Mesothelial cell of epicardium (in vitro differentiated cells): ENCODE results near the gene SCUBE1. TPM values are rescaled to one million over a fixed set of nuclear protein-coding genes. Genes with fewer than 3 reads are reported as not detected.

Source experiments
- DNase-seq, 2 experiments: peaks; one replicate each; pipeline ENCODE4 v3.0.0; 2021; ENCODE audit warnings: low spot score in 2 of 2; ENCODE audit not compliant: unreplicated experiment in 2 of 2
- H3K27ac Mint-ChIP-seq: 2 replicates; pipeline ENCODE4 v1.8.0; 2021; ENCODE audit warnings: mixed read lengths
- H3K27me3 Mint-ChIP-seq: 2 replicates; pipeline ENCODE4 v1.8.0; 2021; ENCODE audit warnings: low read depth, mixed read lengths
- H3K36me3 Mint-ChIP-seq: 2 replicates; pipeline ENCODE4 v1.8.0; 2021; ENCODE audit warnings: mixed read lengths
- H3K4me1 Mint-ChIP-seq: 2 replicates; pipeline ENCODE4 v1.8.0; 2021; ENCODE audit warnings: mixed read lengths
- H3K4me3 Mint-ChIP-seq: 2 replicates; pipeline ENCODE4 v1.8.0; 2021; ENCODE audit warnings: mild to moderate bottlenecking, moderate library complexity, mixed read lengths
- H3K9me3 Mint-ChIP-seq: 2 replicates; pipeline ENCODE4 v1.8.0; 2021; ENCODE audit warnings: mixed read lengths
- total RNA-seq: library from RNA; stranded (reverse); gene quantifications from 3 replicates; pipeline ENCODE4 v1.2.1, GENCODE V29; 2021
- TF ChIP-seq, protein P1 (sequence below): fragments of 200-600 bp; sonication (generic); IDR thresholded peaks from one replicate; pipeline ENCODE4 v1.5.0; 2021; ENCODE audit warnings: antibody characterized with exemption; ENCODE audit not compliant: unreplicated experiment

SCUBE1 gene
- total RNA-seq, 1 donor from 2014 or later: 19.3 TPM

DNA sequence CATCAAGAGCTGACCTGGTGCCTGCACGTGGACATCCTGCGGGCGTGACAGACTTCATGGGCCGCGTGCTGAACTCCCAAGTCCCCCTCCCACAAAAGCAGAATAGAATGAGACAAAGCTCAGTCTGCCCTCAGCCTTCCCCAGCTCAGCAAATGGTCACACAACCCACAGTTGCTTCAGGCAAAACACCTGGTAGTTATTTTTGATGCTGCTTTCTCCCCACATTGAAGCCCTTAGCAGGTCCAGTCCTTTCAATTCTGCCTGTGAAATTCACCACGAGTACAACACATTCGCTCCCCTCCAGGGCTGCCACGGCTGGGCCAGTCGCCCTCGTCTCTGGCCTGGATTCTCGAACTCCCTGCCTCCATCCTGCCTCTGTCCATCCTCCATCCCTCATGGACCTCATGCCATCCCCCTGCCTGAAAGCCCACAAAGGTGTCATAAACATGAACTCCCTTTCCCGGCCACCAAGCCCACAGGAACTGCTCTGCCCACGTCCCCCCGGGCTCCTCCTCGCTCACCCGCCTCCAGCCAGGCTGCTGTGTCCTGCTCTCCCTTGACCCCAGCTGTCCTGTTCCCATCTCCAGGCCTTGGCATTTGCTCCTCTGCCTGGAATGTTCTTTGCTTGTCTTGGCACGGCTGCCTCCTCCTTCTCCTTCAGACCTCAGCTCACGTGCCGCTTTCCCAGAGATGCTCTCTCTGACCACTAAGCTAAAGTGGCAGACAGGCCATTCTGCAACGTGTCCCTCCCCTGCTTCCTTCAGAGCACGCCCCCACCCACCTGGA lies 42.1 kb downstream of the SCUBE1 start:
- Mint-ChIP-seq H3K4me1 (peaks cover 30% of the 10 kb centered on the region), H3K36me3 (no peaks in the 10 kb centered on the region), H3K27ac (no peak overlapping the region), H3K9me3 (no peaks in the 10 kb centered on the region), H3K4me3 (no peak overlapping the region), H3K27me3 (no peaks in the 10 kb centered on the region)
- no peak for DNase-seq
- TF ChIP-seq, protein P1, sequence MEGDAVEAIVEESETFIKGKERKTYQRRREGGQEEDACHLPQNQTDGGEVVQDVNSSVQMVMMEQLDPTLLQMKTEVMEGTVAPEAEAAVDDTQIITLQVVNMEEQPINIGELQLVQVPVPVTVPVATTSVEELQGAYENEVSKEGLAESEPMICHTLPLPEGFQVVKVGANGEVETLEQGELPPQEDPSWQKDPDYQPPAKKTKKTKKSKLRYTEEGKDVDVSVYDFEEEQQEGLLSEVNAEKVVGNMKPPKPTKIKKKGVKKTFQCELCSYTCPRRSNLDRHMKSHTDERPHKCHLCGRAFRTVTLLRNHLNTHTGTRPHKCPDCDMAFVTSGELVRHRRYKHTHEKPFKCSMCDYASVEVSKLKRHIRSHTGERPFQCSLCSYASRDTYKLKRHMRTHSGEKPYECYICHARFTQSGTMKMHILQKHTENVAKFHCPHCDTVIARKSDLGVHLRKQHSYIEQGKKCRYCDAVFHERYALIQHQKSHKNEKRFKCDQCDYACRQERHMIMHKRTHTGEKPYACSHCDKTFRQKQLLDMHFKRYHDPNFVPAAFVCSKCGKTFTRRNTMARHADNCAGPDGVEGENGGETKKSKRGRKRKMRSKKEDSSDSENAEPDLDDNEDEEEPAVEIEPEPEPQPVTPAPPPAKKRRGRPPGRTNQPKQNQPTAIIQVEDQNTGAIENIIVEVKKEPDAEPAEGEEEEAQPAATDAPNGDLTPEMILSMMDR: no peak

DNA sequence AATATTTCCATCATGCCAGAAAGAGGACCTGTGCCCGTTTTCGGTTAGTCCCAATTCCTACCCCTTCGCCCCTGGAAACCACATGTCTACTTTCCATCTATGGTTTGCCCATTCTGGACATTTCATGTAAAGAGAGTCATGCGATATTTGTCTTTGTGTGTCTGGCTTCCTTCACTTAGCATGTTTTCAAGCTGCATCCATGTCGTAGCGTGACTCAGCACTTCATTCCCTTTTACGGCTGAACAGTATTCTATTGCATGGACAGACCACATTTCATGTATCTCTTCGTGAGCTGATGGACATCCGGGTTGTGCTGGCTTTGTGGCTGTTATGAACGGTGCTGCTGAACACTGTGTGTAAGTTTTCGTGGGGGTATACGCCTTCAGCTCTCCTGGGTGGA lies 43.4 kb downstream of the SCUBE1 start:
- H3K9me3 Mint-ChIP-seq: no peaks in the 10 kb centered on the region
- peaks cover 35% of the 10 kb centered on the region for H3K4me1 Mint-ChIP-seq
- no peaks in the 10 kb centered on the region for H3K36me3 Mint-ChIP-seq
- H3K4me3 Mint-ChIP-seq: no peak overlapping the region
- TF ChIP-seq, protein P1: no peak
- DNase-seq: no peak
- no peaks in the 10 kb centered on the region for H3K27me3 Mint-ChIP-seq
- H3K27ac Mint-ChIP-seq: no peak overlapping the region

DNA sequence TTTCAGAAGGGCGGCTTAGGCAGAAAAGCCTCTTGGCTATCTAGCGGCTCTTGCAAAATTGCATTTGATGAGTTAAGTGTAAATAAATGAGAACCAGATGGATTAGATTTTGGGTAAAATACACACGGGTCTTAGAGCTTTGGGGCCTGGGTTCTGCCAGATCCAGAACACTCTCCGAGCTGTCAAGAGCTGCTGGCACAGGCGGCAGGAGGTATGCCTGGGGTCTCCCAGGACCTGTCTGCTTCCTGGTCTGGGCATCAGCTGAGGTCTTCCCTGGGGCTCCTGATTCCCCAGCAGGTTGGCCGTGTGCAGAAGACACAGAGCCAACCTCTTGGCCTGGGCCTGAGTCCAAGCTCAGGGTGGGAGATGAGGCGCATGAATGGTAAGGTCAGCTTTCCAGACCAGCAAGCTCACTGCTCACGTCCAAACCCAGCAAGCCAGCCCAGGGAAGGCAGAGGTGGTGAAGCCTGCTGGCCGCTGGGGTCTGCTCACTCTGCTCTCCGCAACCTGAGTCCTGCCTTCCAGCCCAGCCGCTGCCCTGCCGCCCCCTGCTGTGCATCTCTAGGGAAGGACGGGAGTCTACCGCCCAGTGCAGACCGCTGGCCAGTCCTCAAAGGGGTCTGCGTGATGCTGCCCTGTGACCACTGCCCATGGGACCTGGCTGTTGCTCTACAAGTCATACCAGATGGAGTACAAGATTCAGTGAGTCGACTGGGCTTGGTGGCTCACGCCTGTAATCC lies 44.9 kb downstream of the SCUBE1 start:
- Mint-ChIP-seq H3K9me3 (no peaks in the 10 kb centered on the region), H3K27me3 (no peaks in the 10 kb centered on the region), H3K36me3 (no peaks in the 10 kb centered on the region), H3K4me1 (peaks cover 42% of the 10 kb centered on the region), H3K27ac (peak overlapping the region; percentile 82), H3K4me3 (no peak overlapping the region)
- TF ChIP-seq, protein P1: no peak
- DNase-seq: no peak

DNA sequence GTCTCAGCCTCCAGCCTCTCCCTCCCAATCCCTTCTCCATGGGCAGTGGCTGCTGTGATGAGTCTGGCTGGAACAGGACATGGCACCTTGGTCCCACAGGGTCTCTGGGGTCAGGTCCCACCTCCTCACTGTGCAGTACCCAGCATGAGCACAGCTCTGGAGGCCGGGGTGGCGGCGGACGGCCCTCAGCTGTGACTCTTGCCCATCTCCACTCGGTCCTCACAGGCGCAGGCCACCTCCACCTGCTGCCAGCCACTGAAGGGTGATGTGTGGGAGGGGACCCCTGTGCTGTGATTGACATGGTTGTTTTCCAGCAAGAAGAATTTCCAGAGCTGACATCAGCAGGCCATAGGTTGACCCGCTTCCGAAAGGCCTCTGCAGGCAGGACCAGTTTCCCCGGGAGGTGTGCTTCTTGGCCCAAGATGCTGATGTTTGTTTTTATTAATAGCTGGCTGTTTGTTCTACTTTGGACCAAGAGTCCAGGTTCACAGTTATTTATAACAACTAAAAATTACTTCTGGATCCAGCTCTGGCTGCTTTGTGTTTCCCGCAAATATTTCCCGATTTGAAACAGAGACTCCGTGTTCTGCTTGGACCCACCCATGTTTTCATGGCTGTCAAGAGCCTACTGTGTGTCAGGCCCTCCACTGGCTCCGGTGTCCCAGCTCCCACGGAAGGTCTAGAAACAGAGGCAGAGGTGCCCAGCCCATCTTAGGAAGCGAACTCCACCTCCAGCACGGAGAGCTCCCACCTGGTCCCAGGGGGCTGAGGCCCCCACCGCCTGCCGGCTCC lies 45.7 kb downstream of the SCUBE1 start:
- TF ChIP-seq, protein P1: no peak
- Mint-ChIP-seq H3K9me3 (no peaks in the 10 kb centered on the region), H3K4me1 (peaks cover 43% of the 10 kb centered on the region), H3K36me3 (no peaks in the 10 kb centered on the region), H3K4me3 (no peak overlapping the region), H3K27me3 (no peaks in the 10 kb centered on the region), H3K27ac (peak overlapping the region; percentile 82)
- no peak for DNase-seq

DNA sequence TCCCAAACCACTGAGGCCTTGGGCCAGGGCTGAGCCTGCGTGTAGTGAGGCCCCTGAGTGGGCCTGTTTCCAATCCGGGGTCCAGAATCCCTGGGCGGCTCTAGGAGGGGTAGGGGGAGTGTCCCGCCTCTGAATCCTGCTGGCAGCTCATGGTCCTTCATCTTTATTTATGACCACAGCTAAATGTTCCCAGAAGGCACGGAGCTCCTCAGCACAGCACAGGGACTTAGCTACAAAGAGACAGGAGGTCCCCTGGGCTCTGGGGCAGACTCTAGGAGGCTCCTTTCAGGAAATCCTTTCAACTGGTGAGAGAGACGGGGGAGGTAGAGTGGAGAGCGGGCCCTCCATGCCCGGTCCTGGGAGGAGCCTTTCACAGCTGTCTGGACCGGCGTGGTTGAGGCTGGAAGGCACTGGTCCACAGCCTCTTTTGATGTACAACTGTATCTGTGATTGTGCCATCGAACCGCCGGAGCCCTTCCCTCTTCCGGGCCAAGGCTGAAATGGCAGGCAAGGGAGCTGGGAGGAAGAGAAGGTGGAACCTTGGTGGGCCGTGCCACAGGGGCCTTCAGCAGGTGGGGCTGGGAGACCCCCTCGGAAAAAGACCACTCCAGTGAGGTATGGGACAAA lies 46.8 kb downstream of the SCUBE1 start:
- Mint-ChIP-seq H3K4me3 (no peak overlapping the region), H3K27ac (peak overlapping the region; percentile 45), H3K4me1 (peaks cover 48% of the 10 kb centered on the region), H3K27me3 (no peaks in the 10 kb centered on the region), H3K36me3 (no peaks in the 10 kb centered on the region), H3K9me3 (no peaks in the 10 kb centered on the region)
- TF ChIP-seq, protein P1: no peak
- DNase-seq: no peak
